HFFc6 (cell line): ENCODE data around the gene CYP2S1. TPM values are rescaled to one million over a fixed set of nuclear protein-coding genes. Genes with fewer than 3 reads are reported as not detected.
A peak's percentile ranks its signal among the peaks of the same experiment; 100 is the strongest.

ENCODE experiments used
- DNase-seq: peaks from one replicate; pipeline ENCODE4 v3.0.0-alpha.2; 2018
- H3K27ac Mint-ChIP-seq: 2 replicates; pipeline ENCODE4 v1.8.0; 2020; ENCODE audit warnings: mild to moderate bottlenecking, mixed read lengths
- H3K27me3 Mint-ChIP-seq: 2 replicates; pipeline ENCODE4 v1.8.0; 2021; ENCODE audit warnings: mild to moderate bottlenecking, moderate library complexity, mixed read lengths; ENCODE audit not compliant: insufficient read depth
- H3K36me3 Mint-ChIP-seq: 2 replicates; pipeline ENCODE4 v1.8.0; 2021; ENCODE audit warnings: low read depth, mixed read lengths
- H3K4me1 Mint-ChIP-seq: 2 replicates; pipeline ENCODE4 v1.8.0; 2020; ENCODE audit warnings: low read depth, mixed read lengths
- H3K4me3 Mint-ChIP-seq: 2 replicates; pipeline ENCODE4 v1.8.0; 2020; ENCODE audit warnings: mild to moderate bottlenecking, moderate library complexity, mixed read lengths
- H3K9me3 Mint-ChIP-seq: 2 replicates; pipeline ENCODE4 v1.8.0; 2020; ENCODE audit warnings: mild to moderate bottlenecking, mixed read lengths
- CTCF ChIP-seq: fragments of 200-600 bp; sonication (generic); IDR thresholded peaks from 2 replicates; pipeline ENCODE4 v1.5.0; 2021; ENCODE audit warnings: antibody characterized with exemption, mild to moderate bottlenecking
- total RNA-seq, 6 experiments: library from RNA; stranded (reverse); fragmentation: NEBNext Ultra II Directional; extraction: Animal tissue kit (Norgen Biotek cat#: 25700); gene quantifications; 2 replicates in 1 of 6; 3 replicates in 5 of 6; pipeline ENCODE4 v1.2.3, GENCODE V29; 2021

The CYP2S1 gene
- total RNA-seq, 6 experiments from 2014 or later, result 0.65 to 1.6 (median 1.1) TPM

GRCh38 chr19:41217741-41218140 is 24.7 kb downstream of the CYP2S1 start:
- peak overlapping the region; percentile 96 for H3K27ac Mint-ChIP-seq
- H3K9me3 Mint-ChIP-seq, result peaks cover 4% of the 10 kb centered on the region; the same call in 1 of the 2 replicates
- no peak for TF ChIP-seq CTCF
- H3K27me3 Mint-ChIP-seq, result peaks cover 7% of the 10 kb centered on the region
- no peak for DNase-seq
- peaks cover 43% of the 10 kb centered on the region for H3K4me1 Mint-ChIP-seq
- peaks cover 30% of the 10 kb centered on the region for H3K36me3 Mint-ChIP-seq
- H3K4me3 Mint-ChIP-seq, result no peak overlapping the region; the same call in 1 of the 2 replicates

GRCh38 chr19:41218249-41218614 is 25.2 kb downstream of the CYP2S1 start:
- Mint-ChIP-seq H3K27me3 (peaks cover 7% of the 10 kb centered on the region), H3K4me3 (peak overlapping the region; percentile 99), H3K27ac (peak overlapping the region; percentile 96), H3K4me1 (peaks cover 48% of the 10 kb centered on the region), H3K36me3 (peaks cover 35% of the 10 kb centered on the region), H3K9me3 (peaks cover 4% of the 10 kb centered on the region; the same call in 1 of the 2 replicates)
- no peak for TF ChIP-seq CTCF
- DNase-seq, result no peak

- peak within 1 kb of the TSS; percentile 99 for H3K4me3 Mint-ChIP-seq
- TF ChIP-seq CTCF, result no peak
- peaks cover 39% of the 10 kb centered on the region for H3K36me3 Mint-ChIP-seq
- peak; percentile 79 for DNase-seq
- H3K9me3 Mint-ChIP-seq, result peaks cover 4% of the 10 kb centered on the region; the same call in 1 of the 2 replicates
- H3K27ac Mint-ChIP-seq, result peak within 1 kb of the TSS; percentile 96
- H3K27me3 Mint-ChIP-seq, result peaks cover 9% of the 10 kb centered on the region
- H3K4me1 Mint-ChIP-seq, result peaks cover 54% of the 10 kb centered on the region
These were observed 25.8 kb downstream of the CYP2S1 start, which contains the start of gene AXL for GRCh38 chr19:41218615-41219507. Gene AXL (plus strand): TSS chr19:41219223. CDS start chr19:41219393, 170 bp downstream.

GRCh38 chr19:41219924-41220567 is 27.0 kb downstream of the CYP2S1 start:
- H3K9me3 Mint-ChIP-seq, result peaks cover 4% of the 10 kb centered on the region; the same call in 1 of the 2 replicates
- peaks cover 66% of the 10 kb centered on the region for H3K4me1 Mint-ChIP-seq
- H3K4me3 Mint-ChIP-seq, result peak overlapping the region; percentile 99
- no peak for TF ChIP-seq CTCF
- peak overlapping the region; percentile 96 for H3K27ac Mint-ChIP-seq
- DNase-seq, result no peak
- peaks cover 9% of the 10 kb centered on the region for H3K27me3 Mint-ChIP-seq
- peaks cover 51% of the 10 kb centered on the region for H3K36me3 Mint-ChIP-seq

GRCh38 chr19:41220811-41221210 is 27.8 kb downstream of the CYP2S1 start:
- peak overlapping the region; percentile 99 for H3K4me3 Mint-ChIP-seq
- peak overlapping the region; percentile 96 for H3K27ac Mint-ChIP-seq
- DNase-seq, result no peak
- peaks cover 57% of the 10 kb centered on the region for H3K36me3 Mint-ChIP-seq
- peaks cover 7% of the 10 kb centered on the region; the same call in 1 of the 2 replicates for H3K9me3 Mint-ChIP-seq
- no peak for TF ChIP-seq CTCF
- H3K27me3 Mint-ChIP-seq, result peaks cover 9% of the 10 kb centered on the region
- H3K4me1 Mint-ChIP-seq, result peaks cover 74% of the 10 kb centered on the region
